ENCODE measurements around the gene GJB1.

DNA sequence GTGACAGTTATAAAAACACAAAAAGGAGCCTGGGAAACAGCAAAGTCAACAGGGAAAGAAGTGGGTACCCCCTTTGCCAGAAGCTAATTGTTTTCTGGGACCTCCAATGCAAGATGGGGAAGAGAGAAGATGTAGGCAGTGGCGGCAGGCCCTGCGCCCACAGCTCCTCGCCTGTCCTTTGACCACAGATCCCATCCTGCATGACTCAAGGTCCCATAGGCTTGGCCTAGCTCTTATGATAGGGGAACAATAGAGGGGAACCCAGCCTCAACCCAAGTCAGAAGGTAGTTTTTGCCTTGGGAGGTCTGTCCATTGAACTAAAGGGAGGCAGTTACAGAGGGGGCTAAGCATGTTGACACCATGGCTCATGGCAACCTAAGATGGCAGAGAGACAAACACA, 16.8 kb downstream of the GJB1 start:
- TF ChIP-seq, protein P1, sequence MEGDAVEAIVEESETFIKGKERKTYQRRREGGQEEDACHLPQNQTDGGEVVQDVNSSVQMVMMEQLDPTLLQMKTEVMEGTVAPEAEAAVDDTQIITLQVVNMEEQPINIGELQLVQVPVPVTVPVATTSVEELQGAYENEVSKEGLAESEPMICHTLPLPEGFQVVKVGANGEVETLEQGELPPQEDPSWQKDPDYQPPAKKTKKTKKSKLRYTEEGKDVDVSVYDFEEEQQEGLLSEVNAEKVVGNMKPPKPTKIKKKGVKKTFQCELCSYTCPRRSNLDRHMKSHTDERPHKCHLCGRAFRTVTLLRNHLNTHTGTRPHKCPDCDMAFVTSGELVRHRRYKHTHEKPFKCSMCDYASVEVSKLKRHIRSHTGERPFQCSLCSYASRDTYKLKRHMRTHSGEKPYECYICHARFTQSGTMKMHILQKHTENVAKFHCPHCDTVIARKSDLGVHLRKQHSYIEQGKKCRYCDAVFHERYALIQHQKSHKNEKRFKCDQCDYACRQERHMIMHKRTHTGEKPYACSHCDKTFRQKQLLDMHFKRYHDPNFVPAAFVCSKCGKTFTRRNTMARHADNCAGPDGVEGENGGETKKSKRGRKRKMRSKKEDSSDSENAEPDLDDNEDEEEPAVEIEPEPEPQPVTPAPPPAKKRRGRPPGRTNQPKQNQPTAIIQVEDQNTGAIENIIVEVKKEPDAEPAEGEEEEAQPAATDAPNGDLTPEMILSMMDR (IDR thresholded peaks at IDR 0.05; ENCODE audit: insufficient read depth, low read depth, low read length), result no peak
- no peak for TF ChIP-seq EZH2 (IDR thresholded peaks at IDR 0.05; ENCODE audit: insufficient read depth, low read length)

Data from astrocyte (in vitro differentiated cells and primary cell).